ENCODE data around the gene GJD2.

The GJD2 gene

GRCh38 chr15:34772312-34772711, 17.5 kb upstream of the GJD2 start:
- DNase-seq, result no peak

GRCh38 chr15:34769711-34770110, 14.9 kb upstream of the GJD2 start:
- DNase-seq, result no peak

- DNase-seq, result no peak
Observed at GRCh38 chr15:34768530-34768929, 13.7 kb upstream of the GJD2 start.

DNA sequence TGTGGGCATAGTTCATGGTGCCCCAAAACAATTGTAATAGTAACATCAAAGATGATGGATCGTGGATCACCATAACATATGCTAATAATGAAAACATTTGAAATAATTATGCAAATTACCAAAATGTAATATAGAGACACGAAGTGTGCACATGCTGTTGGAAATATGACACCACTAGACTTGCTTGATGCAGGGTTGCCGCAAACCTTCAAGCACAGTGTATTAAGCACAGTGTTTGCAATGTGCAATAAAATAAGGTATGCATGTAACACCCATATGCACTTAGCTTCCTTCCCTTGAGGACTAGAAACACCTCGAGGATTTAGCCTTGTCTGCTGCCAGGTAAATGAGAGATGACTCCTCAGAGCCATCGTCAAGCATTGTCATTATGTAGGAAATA, 10.9 kb upstream of the GJD2 start:
- no peak for DNase-seq

GRCh38 chr15:34760909-34761308, 6.1 kb upstream of the GJD2 start:
- no peak for DNase-seq

DNA sequence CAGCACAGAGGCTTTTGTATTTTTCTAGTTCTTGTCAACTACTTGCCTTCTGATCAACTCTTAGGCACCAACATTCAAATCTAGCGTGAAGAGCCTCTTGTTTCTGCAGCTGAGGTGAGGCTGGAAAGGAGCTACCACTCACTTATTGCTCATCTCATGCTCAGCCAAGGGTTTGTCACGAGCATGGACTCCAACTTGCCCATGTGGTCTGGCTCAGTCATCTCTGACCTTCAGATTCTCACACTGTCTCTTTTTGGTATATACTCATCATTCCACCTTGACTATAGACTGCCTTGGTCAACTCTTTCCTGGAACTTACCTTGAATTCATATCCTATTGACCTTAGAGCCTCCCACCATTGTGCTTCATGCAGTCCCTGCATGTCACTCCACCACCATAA, 5.2 kb upstream of the GJD2 start:
- DNase-seq, result no peak

- DNase-seq, result no peak
Observed at GRCh38 chr15:34759347-34759746, 4.5 kb upstream of the GJD2 start.

- no peak for DNase-seq
Observed at GRCh38 chr15:34757262-34757661, 2.5 kb upstream of the GJD2 start.

- DNase-seq, result no peak
Observed at GRCh38 chr15:34755419-34755773, 598 bp upstream of the GJD2 start.

DNA sequence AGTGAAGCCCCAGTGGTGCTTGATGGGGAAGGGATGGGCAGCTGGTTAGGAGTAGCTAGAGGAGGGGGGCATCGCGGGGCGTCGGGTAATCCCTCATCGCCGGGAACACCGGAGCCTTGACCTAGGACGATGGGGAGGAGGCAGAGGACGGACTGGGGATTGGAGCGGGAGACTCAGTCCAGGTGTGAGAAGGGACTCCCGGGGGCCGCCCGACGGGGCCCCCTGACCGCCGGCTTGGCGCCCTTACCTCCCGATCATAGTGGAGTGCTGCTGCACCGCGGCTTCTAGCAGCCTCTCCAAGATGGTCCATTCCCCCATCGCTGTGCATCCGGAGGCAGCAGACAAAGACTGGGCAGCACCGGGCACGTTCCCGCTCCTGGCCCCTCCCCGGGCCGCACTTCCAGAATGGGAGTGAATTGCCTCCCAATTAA, 612 bp downstream of the GJD2 start:
- DNase-seq, result no peak

DNA sequence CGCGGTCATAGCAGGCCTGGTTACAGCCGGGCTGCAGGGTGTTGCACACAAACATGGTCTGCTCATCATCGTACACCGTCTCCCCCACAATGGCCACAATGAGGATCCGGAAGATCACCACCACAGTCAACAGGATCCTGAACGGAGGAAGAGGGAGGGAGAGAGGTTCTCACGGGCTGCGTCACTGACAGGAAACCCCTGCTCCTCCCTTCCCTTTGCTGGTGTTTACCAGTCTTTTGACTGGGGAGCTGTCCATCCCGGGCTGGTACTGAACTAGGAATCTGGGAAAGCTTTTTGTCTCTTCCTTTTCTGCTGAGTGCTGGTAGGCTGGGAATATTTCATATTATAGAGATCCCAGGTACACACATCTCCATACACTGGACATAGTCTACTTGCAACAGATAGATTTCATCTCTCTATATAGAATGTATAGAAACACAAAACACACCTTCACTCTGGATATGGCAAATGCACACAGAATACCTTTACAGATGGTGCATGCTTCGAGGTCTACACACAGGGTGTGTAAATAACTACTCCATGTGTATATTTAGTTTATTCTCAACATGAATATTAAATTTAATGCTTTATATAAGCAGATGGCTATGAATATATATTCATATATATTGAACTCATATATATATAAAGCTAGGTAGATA, 1.4 kb downstream of the GJD2 start:
- no peak for DNase-seq

- DNase-seq, result no peak
Observed at GRCh38 chr15:34749691-34750090, 5.1 kb downstream of the GJD2 start.

- DNase-seq, result no peak
Observed at GRCh38 chr15:34739346-34739745, 15.5 kb downstream of the GJD2 start.

- DNase-seq, result no peak
Observed at GRCh38 chr15:34738002-34738401, 16.8 kb downstream of the GJD2 start.

- peak; percentile 48 for DNase-seq
Observed at GRCh38 chr15:34737477-34737876, 17.3 kb downstream of the GJD2 start.

- DNase-seq, result no peak
Observed at GRCh38 chr15:34734303-34734702, 20.5 kb downstream of the GJD2 start.

GRCh38 chr15:34733621-34734020, 21.2 kb downstream of the GJD2 start:
- DNase-seq, result no peak

GRCh38 chr15:34732430-34732829, 22.4 kb downstream of the GJD2 start:
- peak; percentile 15 for DNase-seq

DNA sequence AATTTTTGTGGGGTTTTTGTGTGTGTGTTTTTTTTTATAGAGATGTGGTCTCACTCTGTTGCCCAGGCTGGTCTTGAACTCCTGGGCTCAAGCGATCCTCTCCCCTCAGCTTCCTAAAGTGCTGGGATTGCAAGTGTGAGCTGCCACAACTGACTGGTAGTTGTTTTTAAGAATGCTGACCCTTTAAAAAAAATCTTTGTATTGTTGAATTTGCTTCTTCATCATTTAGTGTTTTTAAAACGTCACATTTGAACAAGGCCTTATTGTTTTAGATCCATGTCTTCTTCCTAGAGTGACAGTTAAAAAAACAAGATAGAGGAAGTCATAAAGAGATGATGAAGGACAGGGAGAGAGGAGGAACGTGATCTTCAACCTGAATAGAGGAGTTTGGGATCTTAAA, 24.1 kb downstream of the GJD2 start:
- DNase-seq, result no peak

GRCh38 chr15:34729886-34730285, 24.9 kb downstream of the GJD2 start:
- DNase-seq, result no peak

GRCh38 chr15:34729056-34729455, 25.7 kb downstream of the GJD2 start:
- DNase-seq, result no peak

GRCh38 chr15:34726406-34727100, 28.2 kb downstream of the GJD2 start:
- no peak for DNase-seq

DNA sequence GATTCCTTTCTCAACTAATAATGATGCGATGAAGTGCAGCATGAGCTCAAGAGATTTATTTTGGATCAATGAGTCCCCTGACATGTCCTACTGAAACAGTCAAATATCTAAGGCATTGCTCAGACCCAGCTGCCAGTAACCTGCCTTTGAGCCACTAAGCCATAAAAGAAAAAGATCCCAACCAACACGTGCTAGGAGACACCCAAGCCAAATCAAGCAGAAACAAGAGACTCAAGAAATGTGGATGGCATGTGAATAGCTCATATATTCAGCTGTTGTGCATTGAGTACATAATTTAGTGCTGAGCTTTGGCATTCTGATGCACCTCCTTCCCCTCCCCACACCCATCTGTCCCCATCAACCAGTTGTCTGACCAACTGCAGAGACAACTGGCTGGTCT, 29.2 kb downstream of the GJD2 start:
- DNase-seq, result no peak

- no peak for DNase-seq
Observed at GRCh38 chr15:34724481-34724880, 30.3 kb downstream of the GJD2 start.

DNA sequence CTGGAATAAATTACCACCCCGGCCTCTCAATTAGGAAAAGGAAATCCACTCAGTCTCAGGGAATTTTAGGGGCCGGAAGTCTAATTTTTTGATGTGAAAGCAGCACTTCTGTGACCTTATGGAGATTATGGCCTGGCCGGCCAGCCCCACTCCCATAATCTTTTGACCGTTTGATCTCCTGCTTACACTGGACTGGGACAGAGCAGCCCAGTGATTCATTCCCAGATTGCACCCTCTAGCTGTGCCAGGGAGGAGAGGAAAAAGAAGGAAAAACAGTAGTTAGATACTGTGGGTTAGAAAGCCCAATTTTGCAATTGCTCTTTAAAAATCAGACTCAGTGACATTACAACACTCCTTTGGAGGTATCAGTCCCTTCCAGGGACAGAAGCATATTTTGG, 32.4 kb downstream of the GJD2 start:
- no peak for DNase-seq
